A375 (cell line): Measurements from ENCODE around the gene APOLD1. TPM values are rescaled to one million over a fixed set of nuclear protein-coding genes. Genes with fewer than 3 reads are reported as not detected.

Experiments used
- small RNA-seq: library from RNA; depleted of rRNA; stranded (forward); fragments of <200 nt; gene quantifications from one replicate; pipeline ENCODE3, GENCODE V24; 2014
- total RNA-seq: library from RNA; depleted of rRNA; stranded (reverse); fragments of >200 nt; shearing (Covaris generic); gene quantifications from 2 replicates; pipeline ENCODE4 v1.2.3, GENCODE V29; 2014; rRNA removed

APOLD1 gene
- total RNA-seq = 0.94 and 1.1 TPM in 2 replicates

DNA sequence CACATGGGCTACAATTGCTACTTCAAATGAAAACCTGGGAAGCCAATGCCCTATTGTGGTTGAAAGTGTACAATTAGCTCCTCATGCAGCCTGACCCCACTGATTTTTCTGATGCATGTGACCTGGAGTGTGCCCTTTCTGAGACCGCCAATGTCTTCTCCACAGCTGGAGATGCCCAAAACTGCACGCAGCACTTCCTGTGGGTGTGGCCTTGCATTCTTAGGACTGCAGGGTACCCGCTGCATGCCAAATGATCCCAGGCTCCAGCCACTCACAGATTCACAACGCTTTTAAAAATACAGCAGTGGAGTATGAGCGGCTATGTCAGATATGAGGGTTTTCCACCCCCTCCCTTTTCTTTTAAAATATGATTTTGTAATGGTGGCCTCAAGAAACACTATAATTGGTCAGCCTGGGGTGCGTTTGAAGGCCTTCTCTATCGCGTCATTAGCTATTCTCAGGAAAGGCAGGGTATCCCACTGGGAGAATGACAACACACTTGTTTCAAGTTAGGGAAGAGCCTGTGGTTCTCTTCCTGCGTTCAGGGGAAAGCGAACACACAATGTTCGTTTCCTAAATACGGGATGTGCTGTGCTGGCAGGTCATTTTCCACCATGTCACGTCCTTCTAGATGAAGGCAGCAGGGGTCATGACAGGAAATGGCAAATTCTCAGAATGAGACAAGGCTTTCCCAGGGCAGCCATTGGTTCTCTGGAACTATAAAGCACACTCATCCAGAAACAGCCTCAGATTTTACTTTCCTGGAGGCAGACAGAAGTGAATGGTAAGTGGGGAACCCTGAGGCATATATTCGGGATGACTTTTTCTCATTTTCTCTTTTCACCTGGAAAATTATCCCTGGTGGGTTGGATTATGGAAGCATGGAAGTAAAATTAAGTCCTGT, at the start of gene APOLD1:
Gene APOLD1 (plus strand): TSS at position 749 of the 904 bp plus-strand sequence. CDS start 33 bp downstream, at position 782.

DNA sequence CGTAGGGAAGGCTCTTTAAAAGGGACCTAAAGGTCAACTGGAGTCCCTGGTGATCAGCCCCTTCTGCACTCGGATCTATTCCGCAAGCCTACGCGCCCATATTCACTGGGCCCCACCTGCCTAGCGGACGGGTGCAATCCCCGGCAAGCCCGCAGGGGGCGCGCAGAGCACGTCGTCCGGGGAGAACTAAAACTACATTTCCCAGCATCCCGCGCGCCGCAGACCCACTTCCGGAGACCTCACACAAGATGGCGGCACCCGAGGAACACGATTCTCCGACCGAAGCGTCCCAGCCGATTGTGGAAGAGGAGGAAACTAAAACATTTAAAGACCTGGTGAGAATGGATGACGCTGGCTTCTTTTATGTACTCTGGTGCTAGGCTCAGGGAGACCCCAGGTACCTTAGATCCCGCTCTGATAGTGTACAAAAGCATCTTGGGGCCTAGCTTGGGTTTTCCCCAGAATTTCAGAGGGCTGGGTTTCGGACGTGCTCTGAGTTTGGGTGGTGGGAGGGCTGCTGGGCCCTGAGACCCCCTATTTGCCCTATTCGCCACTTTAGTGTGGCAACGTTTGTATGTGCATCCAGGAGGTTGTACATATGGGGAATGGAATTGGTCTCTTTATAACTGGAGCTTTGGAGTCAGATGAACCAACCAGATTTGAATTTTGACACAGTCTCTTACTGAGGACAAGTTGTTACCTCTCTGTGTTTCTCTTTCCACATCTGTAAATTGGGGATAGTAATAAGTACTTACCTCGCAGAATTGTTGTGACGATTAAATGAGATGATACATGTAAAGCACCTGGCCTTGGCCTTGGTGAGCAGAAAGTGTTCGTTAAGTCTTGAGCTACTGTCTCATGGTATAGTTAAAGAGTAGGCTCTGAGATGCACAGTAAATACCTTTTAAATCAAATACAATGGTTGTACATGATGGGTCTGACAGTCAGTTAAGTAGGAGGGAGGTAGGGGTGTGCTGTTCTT, 28.0 kb downstream of the APOLD1 start, which contains the start of gene DDX47:
Gene DDX47 (plus strand): TSS at position 227 of the 982 bp plus-strand sequence. CDS start 22 bp downstream, at position 249.

Small RNA genes within 50 kb of the gene (small RNA-seq; reads per million reads assigned to genes)
- gene AC007215.1 = not detected
- not detected for gene MIR613

Other genes starting within 250 kb of the APOLD1 start
- 2.2 and 3.0 TPM in 2 replicates for gene DUSP16, start 222.8 kb upstream of the APOLD1 start, total RNA-seq
- gene CREBL2, start 173.8 kb upstream of the APOLD1 start, total RNA-seq = 25.2 and 29.6 TPM in 2 replicates
- 1.4 and 1.6 TPM in 2 replicates for gene GPR19, start 89.5 kb upstream of the APOLD1 start, total RNA-seq
- 26.3 and 28.1 TPM in 2 replicates for gene CDKN1B, start 68.3 kb upstream of the APOLD1 start, total RNA-seq
- 107 and 110 TPM in 2 replicates for gene DDX47, start 27.7 kb downstream of the APOLD1 start, total RNA-seq
- gene GPRC5A, start 105.9 kb downstream of the APOLD1 start, total RNA-seq = 112 and 122 TPM in 2 replicates
- not detected in 2 replicates for gene GPRC5D, start 166.5 kb downstream of the APOLD1 start, total RNA-seq
- gene HEBP1, start 214.6 kb downstream of the APOLD1 start, total RNA-seq = 2.8 and 3.1 TPM in 2 replicates